ENCODE data around the gene CEMIP.

- TF ChIP-seq CTCF (IDR thresholded peaks at IDR 0.05) (no peak), POLR2A (IDR thresholded peaks at IDR 0.05) (no peak)
These were observed 57.1 kb downstream of the CEMIP start for GRCh38 chr15:80836223-80836622.

Measured in breast epithelium (tissue), 3 donors.